Liver (tissue), 9 donors: ENCODE results near the gene BCL2. TPM values are rescaled to one million over a fixed set of nuclear protein-coding genes. Genes with fewer than 3 reads are reported as not detected.

Experiments
- DNase-seq: peaks from one replicate; pipeline ENCODE4 v3.0.0-alpha.2; 2017; ENCODE audit warnings: low spot score
- H3K27ac ChIP-seq, 2 donors: one replicate each; pipeline ENCODE4 v1.7.0; 2013; ENCODE audit warnings: inconsistent platforms in 2 of 2, low read length in 2 of 2, control low read depth in 1 of 2, low read depth in 1 of 2, mild to moderate bottlenecking in 1 of 2
- H3K27me3 ChIP-seq, 4 donors: one replicate each; pipeline versions ENCODE4 v1.6.1 to v1.7.0; 2013; ENCODE audit warnings: low read length in 3 of 4, inconsistent platforms in 1 of 4, mild to moderate bottlenecking in 1 of 4, moderate library complexity in 1 of 4; ENCODE audit not compliant: control insufficient read depth in 4 of 4, insufficient read depth in 4 of 4
- H3K36me3 ChIP-seq, 4 donors: one replicate each; pipeline versions ENCODE4 v1.6.1 to v1.7.0; 2013; ENCODE audit warnings: low read length in 3 of 4, mild to moderate bottlenecking in 3 of 4, low read depth in 1 of 4, moderate library complexity in 1 of 4; ENCODE audit not compliant: control insufficient read depth in 4 of 4, insufficient read depth in 3 of 4
- H3K4me1 ChIP-seq, 4 donors: one replicate each; pipeline versions ENCODE4 v1.6.1 to v1.7.0; 2013; ENCODE audit warnings: low read length in 3 of 4, mild to moderate bottlenecking in 3 of 4, moderate library complexity in 1 of 4; ENCODE audit not compliant: control insufficient read depth in 4 of 4, insufficient read depth in 4 of 4
- H3K4me3 ChIP-seq, 3 donors: one replicate each; pipeline versions ENCODE4 v1.6.1 to v1.7.0; 2013; ENCODE audit warnings: low read length in 3 of 3, control low read depth in 1 of 3, low read depth in 1 of 3, mild to moderate bottlenecking in 1 of 3
- H3K9ac ChIP-seq, 2 donors: one replicate each; pipeline ENCODE4 v1.7.0; 2013; ENCODE audit warnings: low read length in 2 of 2, mild to moderate bottlenecking in 2 of 2, moderate library complexity in 2 of 2, control low read depth in 1 of 2, low read depth in 1 of 2
- H3K9me3 ChIP-seq, 4 donors: one replicate each; pipeline versions ENCODE4 v1.6.1 to v1.7.0; 2013; ENCODE audit warnings: low read length in 3 of 4; ENCODE audit not compliant: control insufficient read depth in 4 of 4
- ATF3 ChIP-seq: IDR thresholded peaks from 2 replicates; pipeline ENCODE4 v1.6.1; 2016; ENCODE audit warnings: antibody characterized with exemption
- CTCF ChIP-seq: fragments of 150-350 bp; IDR thresholded peaks from 2 replicates; pipeline ENCODE4 v1.5.1; 2017; ENCODE audit warnings: improper control_type of control experiment, low read depth, low read length; ENCODE audit not compliant: missing input control
- EGR1 ChIP-seq, 2 donors: IDR thresholded peaks; 2 replicates each; pipeline ENCODE4 v1.6.1; 2016 to 2018; ENCODE audit warnings: antibody characterized with exemption in 2 of 2, low read depth in 2 of 2
- FOXA1 ChIP-seq: IDR thresholded peaks from 2 replicates; pipeline ENCODE4 v1.6.1; 2016; ENCODE audit warnings: antibody characterized with exemption
- FOXA2 ChIP-seq: IDR thresholded peaks from 2 replicates; pipeline ENCODE4 v1.6.1; 2016; ENCODE audit warnings: antibody characterized with exemption
- GABPA ChIP-seq, 2 donors: IDR thresholded peaks in 1 of 2; conservative IDR thresholded peaks in 1 of 2; 2 replicates each; pipeline ENCODE4 v1.6.1; 2016; ENCODE audit warnings: antibody characterized with exemption in 2 of 2, mild to moderate bottlenecking in 1 of 2, moderate library complexity in 1 of 2
- HNF4A ChIP-seq, 2 donors: conservative IDR thresholded peaks; 2 replicates each; pipeline ENCODE4 v1.6.1; 2016; ENCODE audit warnings: antibody characterized with exemption in 2 of 2, mild to moderate bottlenecking in 2 of 2
- HNF4G ChIP-seq: IDR thresholded peaks from 2 replicates; pipeline ENCODE4 v1.6.1; 2016; ENCODE audit warnings: antibody characterized with exemption
- JUND ChIP-seq, 2 donors: IDR thresholded peaks; 2 replicates each; pipeline ENCODE4 v1.6.1; 2016; ENCODE audit warnings: antibody characterized with exemption in 2 of 2
- MAX ChIP-seq: IDR thresholded peaks from 2 replicates; pipeline ENCODE4 v1.6.1; 2016; ENCODE audit warnings: antibody characterized with exemption
- NR2F2 ChIP-seq: IDR thresholded peaks from 2 replicates; pipeline ENCODE4 v1.6.1; 2016; ENCODE audit warnings: antibody characterized with exemption
- RAD21 ChIP-seq, 2 donors: IDR thresholded peaks; 2 replicates each; pipeline ENCODE4 v1.6.1; 2016; ENCODE audit warnings: antibody characterized with exemption in 2 of 2, mild to moderate bottlenecking in 2 of 2
- REST ChIP-seq: IDR thresholded peaks from 2 replicates; pipeline ENCODE4 v1.6.1; 2016; ENCODE audit warnings: antibody characterized with exemption, mild to moderate bottlenecking
- RXRA ChIP-seq, 2 donors: IDR thresholded peaks; 2 replicates each; pipeline ENCODE4 v1.6.1; 2017 to 2018; ENCODE audit warnings: antibody characterized with exemption in 2 of 2, mild to moderate bottlenecking in 1 of 2
- SP1 ChIP-seq: IDR thresholded peaks from 2 replicates; pipeline ENCODE4 v1.6.1; 2018; ENCODE audit warnings: antibody characterized with exemption, mild to moderate bottlenecking
- TAF1 ChIP-seq: conservative IDR thresholded peaks from 2 replicates; pipeline ENCODE4 v1.6.1; 2016; ENCODE audit warnings: antibody characterized with exemption, mild to moderate bottlenecking
- YY1 ChIP-seq: IDR thresholded peaks from 2 replicates; pipeline ENCODE4 v1.6.1; 2016; ENCODE audit warnings: antibody characterized with exemption, mild to moderate bottlenecking
- ZBTB33 ChIP-seq: IDR thresholded peaks from 2 replicates; pipeline ENCODE4 v1.6.1; 2016; ENCODE audit warnings: antibody characterized with exemption
- WGBS: extraction: QIAGEN DNeasy Blood & Tissue Kit; methylation state at CpG from one replicate; pipeline ENCODE4 v1.1.7; 2013; 5-methylcytosine and 5-hydroxymethylcytosine counted together
- polyA plus RNA-seq, 2 donors: library from polyadenylated mRNA; stranded (reverse) in 1 of 2; unstranded in 1 of 2; fragments of 200-250 nt in 1 of 2; fragments of >200 nt in 1 of 2; fragmentation: Nextera tagmentation in 1 of 2; extraction: Ambion mirVana in 1 of 2; gene quantifications; one replicate each; pipeline versions ENCODE4 v1.2.1 to v1.2.3, GENCODE V29; 2013 to 2015
- total RNA-seq, 2 donors: library from RNA; depleted of rRNA; stranded (reverse); fragments of >200 nt; gene quantifications; one replicate each; pipeline ENCODE4 v1.2.3, GENCODE V29; 2014
- donor health status: healthy.
- donor health status: healthy.
- donor health status: healthy.
- donor health status: healthy.
- donor health status: healthy.

BCL2 gene
- total and polyA plus RNA-seq, 4 donors = 0.40 to 3.9 (median 1.4) TPM

GRCh38 chr18:63109022-63109421 is 210.5 kb downstream of the BCL2 start:
- DNase-seq = no peak
- H3K4me1 ChIP-seq = no peaks in the 10 kb centered on the region
- no peak overlapping the region for H3K9ac ChIP-seq
- H3K27me3 ChIP-seq = no peaks in the 10 kb centered on the region
- H3K9me3 ChIP-seq = no peaks in the 10 kb centered on the region
- H3K4me3 ChIP-seq = no peak overlapping the region
- no peak overlapping the region for H3K27ac ChIP-seq
- H3K36me3 ChIP-seq = no peaks in the 10 kb centered on the region
- TF ChIP-seq RXRA (IDR thresholded peaks at IDR 0.05) = no peak
- 94% methylated on average over 5 of the region's 5 CpGs for WGBS

GRCh38 chr18:63107931-63108330 is 211.6 kb downstream of the BCL2 start:
- H3K9ac ChIP-seq = no peak overlapping the region
- H3K36me3 ChIP-seq = no peaks in the 10 kb centered on the region
- H3K4me1 ChIP-seq = no peaks in the 10 kb centered on the region
- TF ChIP-seq YY1 = no peak
- TF ChIP-seq FOXA2 = no peak
- no peak for TF ChIP-seq MAX
- no peaks in the 10 kb centered on the region for H3K9me3 ChIP-seq
- no peak overlapping the region for H3K27ac ChIP-seq
- H3K27me3 ChIP-seq = no peaks in the 10 kb centered on the region
- 84% methylated on average over 7 of the region's 7 CpGs for WGBS
- no peak for DNase-seq
- no peak overlapping the region for H3K4me3 ChIP-seq

GRCh38 chr18:63107171-63107845 is 212.3 kb downstream of the BCL2 start:
- 72% methylated on average over 6 of the region's 6 CpGs for WGBS
- TF ChIP-seq MAX (no peak), ZBTB33 (no peak), NR2F2 (no peak), TAF1 (no peak), RXRA (IDR thresholded peaks at IDR 0.05) (no peak), SP1 (no peak), GABPA (IDR thresholded peaks at IDR 0.05 in 1 of 2, conservative IDR thresholded peaks at IDR 0.05 in 1 of 2) (no peak), JUND (IDR thresholded peaks at IDR 0.05) (no peak), FOXA2 (no peak), YY1 (no peak), CTCF (no peak), FOXA1 (no peak), RAD21 (IDR thresholded peaks at IDR 0.05) (no peak), HNF4A (conservative IDR thresholded peaks at IDR 0.05) (no peak), HNF4G (no peak), EGR1 (IDR thresholded peaks at IDR 0.05; ENCODE audit: low read depth in 2 of 2) (no peak), REST (no peak), ATF3 (no peak)
- DNase-seq = no peak

More at GRCh38 chr18:63107171-63107845, 212.3 kb downstream of the BCL2 start:
- H3K9me3 ChIP-seq = no peaks in the 10 kb centered on the region
- no peak overlapping the region for H3K27ac ChIP-seq
- H3K27me3 ChIP-seq = no peaks in the 10 kb centered on the region
- H3K4me1 ChIP-seq = no peaks in the 10 kb centered on the region
- no peaks in the 10 kb centered on the region for H3K36me3 ChIP-seq
- no peak overlapping the region for H3K9ac ChIP-seq
- no peak overlapping the region for H3K4me3 ChIP-seq
